GM19025 (cell line): ENCODE data around the gene SGCA.

Experiments
- ATAC-seq: cut with Tn5 transposase; IDR thresholded peaks from one replicate; pipeline ENCODE4 v1.9.1; 2021; ENCODE audit warnings: mild to moderate bottlenecking, low read depth, moderate library complexity; ENCODE audit not compliant: unreplicated experiment

SGCA gene

GRCh38 chr17:50191359-50192143 lies 25.7 kb downstream of the SGCA start:
- ATAC-seq: no peak

GRCh38 chr17:50192144-50192617 lies 26.4 kb downstream of the SGCA start:
- ATAC-seq: no peak

- no peak for ATAC-seq
These were observed 26.9 kb downstream of the SGCA start for GRCh38 chr17:50192618-50193291.

- no peak for ATAC-seq
These were observed 28.5 kb downstream of the SGCA start for GRCh38 chr17:50194140-50194933.

GRCh38 chr17:50194934-50195865 lies 29.4 kb downstream of the SGCA start:
- ATAC-seq: no peak

- ATAC-seq: no peak
These were observed 30.2 kb downstream of the SGCA start for GRCh38 chr17:50196036-50196435.

GRCh38 chr17:50196826-50197225 lies 31.0 kb downstream of the SGCA start:
- ATAC-seq: no peak

- no peak for ATAC-seq
These were observed 32.3 kb downstream of the SGCA start for GRCh38 chr17:50198026-50198669.

GRCh38 chr17:50199211-50199802 lies 33.5 kb downstream of the SGCA start:
- ATAC-seq: no peak

- no peak for ATAC-seq
These were observed 34.1 kb downstream of the SGCA start for GRCh38 chr17:50199803-50200456.

GRCh38 chr17:50200457-50201275 lies 34.9 kb downstream of the SGCA start:
- peak; percentile 53 for ATAC-seq

GRCh38 chr17:50201276-50201854 lies 35.6 kb downstream of the SGCA start, which contains the start of gene COL1A1:
TSS of gene COL1A1 (minus strand) at chr17:50201631. CDS start at chr17:50201513, 118 bp downstream.
- ATAC-seq: no peak

GRCh38 chr17:50203086-50203485 lies 37.3 kb downstream of the SGCA start:
- ATAC-seq: no peak

GRCh38 chr17:50203604-50204345 lies 38.0 kb downstream of the SGCA start:
- ATAC-seq: no peak

GRCh38 chr17:50204431-50204830 lies 38.6 kb downstream of the SGCA start:
- no peak for ATAC-seq

GRCh38 chr17:50205111-50205962 lies 39.5 kb downstream of the SGCA start:
- no peak for ATAC-seq
